Tibial nerve (tissue), 3 donors: ENCODE data around the gene CLSTN1.

Experiments used
- CTCF ChIP-seq, 5 experiments: fragments of 200-600 bp in 3 of 5; fragments of 450-650 bp in 2 of 5; sonication (generic) in 3 of 5; IDR thresholded peaks; one replicate each; pipeline ENCODE4 v1.5.1; 2016 to 2019; ENCODE audit warnings: antibody characterized with exemption in 5 of 5, mild to moderate bottlenecking in 3 of 5, moderate library complexity in 2 of 5
- POLR2A ChIP-seq, 2 donors: fragments of 450-650 bp; IDR thresholded peaks; one replicate each; pipeline ENCODE4 v1.6.1; 2017; ENCODE audit warnings: antibody characterized with exemption in 2 of 2, mild to moderate bottlenecking in 2 of 2, moderate library complexity in 2 of 2

- TF ChIP-seq POLR2A (IDR thresholded peaks at IDR 0.05) (no peak), CTCF (IDR thresholded peaks at IDR 0.05) (no peak)
These were observed 136.5 kb downstream of the CLSTN1 start for GRCh38 chr1:9687120-9687873.
